C4-2B (cell line): ENCODE measurements around the gene DLG2.

ENCODE experiments used
- CTCF ChIP-seq: fragments of 450-650 bp; conservative IDR thresholded peaks from 2 replicates; pipeline ENCODE4 v1.5.1; 2017; ENCODE audit warnings: mild to moderate bottlenecking
- ZFX ChIP-seq: fragments of 450-650 bp; IDR thresholded peaks from 2 replicates; pipeline ENCODE4 v1.6.1; 2017

DNA sequence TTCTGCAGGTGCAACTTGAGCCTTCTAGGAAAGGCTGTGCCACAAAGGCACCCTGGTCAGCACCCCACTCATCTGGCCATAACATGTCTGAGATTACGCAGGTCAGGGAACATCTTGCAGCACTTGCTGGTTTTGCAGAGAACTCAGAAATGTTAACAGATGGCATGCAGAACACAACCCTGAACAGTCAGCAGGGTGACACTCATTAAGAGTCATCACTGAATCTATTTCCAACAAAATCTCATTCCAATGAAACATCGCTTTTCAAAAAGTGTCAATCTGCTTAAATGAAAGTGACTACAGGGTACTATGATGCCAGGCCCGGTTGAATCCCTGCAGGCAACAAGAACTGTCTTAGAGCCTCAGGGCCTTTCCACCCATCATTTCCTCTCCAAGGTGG lies 1971.2 kb downstream of the DLG2 start:
- TF ChIP-seq CTCF (no peak), ZFX (no peak)
